ENCODE measurements around the gene AFAP1.

The AFAP1 gene

GRCh38 chr4:7904952-7905915, 34.4 kb downstream of the AFAP1 start:
- H3K4me3 ChIP-seq (ENCODE audit: insufficient read depth, low read depth, low read length, poor library complexity, severe bottlenecking): no peak overlapping the region
- DNase-seq: no peak

DNA sequence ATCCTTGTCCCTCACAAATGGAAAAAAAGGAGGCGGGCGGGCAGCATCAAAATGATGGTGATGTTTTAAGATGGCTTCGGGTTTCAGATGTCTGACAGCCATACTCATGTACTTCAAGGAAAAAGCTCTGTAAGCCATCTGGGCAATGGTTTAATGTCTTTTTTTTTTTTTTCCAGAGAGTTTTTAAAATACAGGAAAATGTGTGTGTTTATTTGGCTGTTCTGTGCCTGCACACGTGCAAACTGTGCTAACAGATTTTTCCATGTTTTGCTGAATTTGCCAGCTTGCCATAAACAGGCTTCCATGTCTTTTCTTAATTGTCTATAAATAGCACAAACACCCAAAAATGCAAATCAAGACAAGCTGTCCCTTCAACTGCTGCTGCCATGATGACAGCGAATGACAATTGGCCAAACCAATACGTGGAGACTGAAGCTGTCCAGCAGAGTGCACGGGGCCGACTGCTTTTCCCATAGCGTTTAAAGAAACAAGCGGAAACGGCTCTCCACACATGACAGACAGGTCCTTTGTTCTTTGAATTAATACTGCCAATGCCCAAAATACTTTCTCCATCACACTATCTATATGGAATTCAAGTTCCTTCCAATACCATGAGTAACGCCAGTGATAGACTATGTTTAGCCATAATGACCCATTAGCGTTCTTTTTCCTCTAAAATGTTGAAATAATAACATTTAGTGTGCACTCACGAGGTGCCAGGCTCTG, 35.7 kb downstream of the AFAP1 start:
- DNase-seq: no peak
- no peaks in the 10 kb centered on the region for H3K27me3 ChIP-seq (replicated peaks; ENCODE audit: control insufficient read depth, insufficient read depth, low read length, poor library complexity, severe bottlenecking)
- no peak overlapping the region for H3K4me3 ChIP-seq (ENCODE audit: insufficient read depth, low read depth, low read length, poor library complexity, severe bottlenecking)
- H3K9me3 ChIP-seq (ENCODE audit: control insufficient read depth, low read length): no peaks in the 10 kb centered on the region
- H3K36me3 ChIP-seq (ENCODE audit: control insufficient read depth, insufficient read depth, low read length): no peaks in the 10 kb centered on the region
- H3K4me1 ChIP-seq (ENCODE audit: control insufficient read depth, insufficient read depth, low read length, poor library complexity, severe bottlenecking): no peaks in the 10 kb centered on the region
- H3K27ac ChIP-seq (ENCODE audit: insufficient read depth, low read length, poor library complexity, severe bottlenecking): no peak overlapping the region

More at GRCh38 chr4:7904952-7905915, 34.4 kb downstream of the AFAP1 start:
- H3K4me1 ChIP-seq (ENCODE audit: control insufficient read depth, insufficient read depth, low read length, poor library complexity, severe bottlenecking): peaks cover 7% of the 10 kb centered on the region
- no peaks in the 10 kb centered on the region for H3K9me3 ChIP-seq (ENCODE audit: control insufficient read depth, low read length)
- H3K27ac ChIP-seq (ENCODE audit: insufficient read depth, low read length, poor library complexity, severe bottlenecking): no peak overlapping the region
- H3K36me3 ChIP-seq (ENCODE audit: control insufficient read depth, insufficient read depth, low read length): no peaks in the 10 kb centered on the region
- H3K27me3 ChIP-seq (replicated peaks; ENCODE audit: control insufficient read depth, insufficient read depth, low read length, poor library complexity, severe bottlenecking): no peaks in the 10 kb centered on the region

DNA sequence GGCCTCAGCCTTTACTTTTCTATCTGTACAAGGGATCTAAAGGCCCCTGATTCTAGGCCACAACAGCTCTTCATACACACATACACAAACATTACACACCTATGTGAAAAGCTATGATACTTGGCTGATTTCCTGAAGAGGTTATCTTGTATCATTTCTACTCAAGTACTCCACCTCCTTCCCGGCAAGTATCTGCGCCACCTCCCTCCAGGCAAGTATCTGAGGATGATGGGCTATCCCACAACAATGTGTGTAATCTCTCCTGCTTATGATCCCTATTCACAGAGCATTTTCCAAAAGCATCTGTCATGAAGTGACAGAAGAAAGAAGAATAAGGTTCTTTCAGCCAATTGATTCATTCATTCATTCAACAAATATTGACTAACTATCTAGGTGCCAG, 36.8 kb downstream of the AFAP1 start:
- Histone ChIP-seq H3K4me1 (ENCODE audit: control insufficient read depth, insufficient read depth, low read length, poor library complexity, severe bottlenecking) (no peaks in the 10 kb centered on the region), H3K27ac (ENCODE audit: insufficient read depth, low read length, poor library complexity, severe bottlenecking) (no peak overlapping the region), H3K27me3 (replicated peaks; ENCODE audit: control insufficient read depth, insufficient read depth, low read length, poor library complexity, severe bottlenecking) (no peaks in the 10 kb centered on the region), H3K9me3 (ENCODE audit: control insufficient read depth, low read length) (no peaks in the 10 kb centered on the region), H3K36me3 (ENCODE audit: control insufficient read depth, insufficient read depth, low read length) (no peaks in the 10 kb centered on the region), H3K4me3 (ENCODE audit: insufficient read depth, low read depth, low read length, poor library complexity, severe bottlenecking) (no peak overlapping the region)
- DNase-seq: no peak

- Histone ChIP-seq H3K4me1 (ENCODE audit: control insufficient read depth, insufficient read depth, low read length, poor library complexity, severe bottlenecking) (no peaks in the 10 kb centered on the region), H3K4me3 (ENCODE audit: insufficient read depth, low read depth, low read length, poor library complexity, severe bottlenecking) (no peak overlapping the region), H3K36me3 (ENCODE audit: control insufficient read depth, insufficient read depth, low read length) (no peaks in the 10 kb centered on the region), H3K27me3 (replicated peaks; ENCODE audit: control insufficient read depth, insufficient read depth, low read length, poor library complexity, severe bottlenecking) (no peaks in the 10 kb centered on the region), H3K27ac (ENCODE audit: insufficient read depth, low read length, poor library complexity, severe bottlenecking) (no peak overlapping the region), H3K9me3 (ENCODE audit: control insufficient read depth, low read length) (no peaks in the 10 kb centered on the region)
- no peak for DNase-seq
Observed at GRCh38 chr4:7902101-7902553, 37.5 kb downstream of the AFAP1 start.

GRCh38 chr4:7901311-7901885, 38.3 kb downstream of the AFAP1 start:
- no peaks in the 10 kb centered on the region for H3K4me1 ChIP-seq (ENCODE audit: control insufficient read depth, insufficient read depth, low read length, poor library complexity, severe bottlenecking)

DNA sequence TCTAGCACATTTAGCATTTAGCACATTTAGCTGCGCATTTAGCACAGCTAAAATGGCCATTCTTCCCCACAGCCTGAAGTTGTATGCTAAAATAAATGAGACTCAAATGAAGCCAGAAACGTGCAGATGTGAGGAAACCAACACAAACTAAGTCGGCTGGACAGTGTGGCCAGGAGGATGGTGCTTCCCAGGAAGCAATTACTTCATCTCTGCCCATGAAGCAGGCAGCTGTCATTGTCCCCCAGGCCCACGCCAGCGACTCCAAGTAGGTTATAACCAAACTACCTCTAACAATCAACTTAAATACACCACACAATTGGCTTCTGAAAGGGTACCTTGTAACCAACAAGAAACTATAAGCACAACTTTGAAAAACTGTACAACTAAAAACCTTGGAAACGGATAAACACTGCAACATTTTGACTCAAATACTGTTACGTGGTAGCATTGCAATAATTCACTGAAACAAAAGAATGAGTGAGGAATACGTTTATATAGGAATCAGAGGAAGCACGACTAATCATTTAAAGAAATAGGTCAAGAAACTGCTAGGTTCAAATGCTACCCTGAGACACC, 39.2 kb downstream of the AFAP1 start:
- H3K27ac ChIP-seq (ENCODE audit: insufficient read depth, low read length, poor library complexity, severe bottlenecking): no peak overlapping the region

More at GRCh38 chr4:7901311-7901885, 38.3 kb downstream of the AFAP1 start:
- Histone ChIP-seq H3K4me3 (ENCODE audit: insufficient read depth, low read depth, low read length, poor library complexity, severe bottlenecking) (no peak overlapping the region), H3K27ac (ENCODE audit: insufficient read depth, low read length, poor library complexity, severe bottlenecking) (no peak overlapping the region), H3K9me3 (ENCODE audit: control insufficient read depth, low read length) (no peaks in the 10 kb centered on the region), H3K36me3 (ENCODE audit: control insufficient read depth, insufficient read depth, low read length) (no peaks in the 10 kb centered on the region), H3K27me3 (replicated peaks; ENCODE audit: control insufficient read depth, insufficient read depth, low read length, poor library complexity, severe bottlenecking) (no peaks in the 10 kb centered on the region)
- DNase-seq: no peak

DNA sequence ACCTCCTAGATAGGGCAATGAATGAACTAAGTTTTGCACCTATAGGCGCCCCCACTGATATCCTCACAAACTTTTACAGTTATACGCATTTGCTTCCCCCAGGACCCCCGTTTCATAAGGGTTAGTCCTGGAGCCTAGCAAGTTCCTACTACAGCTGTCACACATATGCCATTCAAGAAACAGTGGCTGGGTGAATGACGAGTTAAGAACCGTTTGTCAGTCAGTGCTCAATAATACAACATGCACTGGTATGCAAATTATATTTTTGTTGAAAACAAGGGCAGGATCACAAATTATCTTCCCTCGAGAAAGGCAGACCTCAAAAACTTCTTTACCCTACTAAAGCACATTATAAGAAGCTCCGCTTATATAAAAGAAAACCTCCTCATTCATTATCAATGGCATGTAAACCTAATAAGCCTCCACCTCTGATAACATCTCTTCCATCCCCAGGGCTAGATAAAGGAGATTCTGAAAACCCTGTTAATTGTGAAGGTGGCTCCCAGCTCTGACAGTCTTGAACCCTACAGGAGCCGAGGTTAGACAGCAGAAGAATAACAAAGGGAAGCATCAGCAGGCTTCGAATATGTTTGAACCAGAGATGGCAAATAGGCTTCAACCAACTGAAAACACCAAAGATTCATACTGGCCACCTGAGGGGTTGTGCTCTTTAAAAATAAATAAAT, 40.3 kb downstream of the AFAP1 start:
- no peak overlapping the region for H3K4me3 ChIP-seq (ENCODE audit: insufficient read depth, low read depth, low read length, poor library complexity, severe bottlenecking)
- no peak for DNase-seq
- H3K27me3 ChIP-seq (replicated peaks; ENCODE audit: control insufficient read depth, insufficient read depth, low read length, poor library complexity, severe bottlenecking): no peaks in the 10 kb centered on the region
- H3K4me1 ChIP-seq (ENCODE audit: control insufficient read depth, insufficient read depth, low read length, poor library complexity, severe bottlenecking): no peaks in the 10 kb centered on the region
- no peaks in the 10 kb centered on the region for H3K9me3 ChIP-seq (ENCODE audit: control insufficient read depth, low read length)
- H3K27ac ChIP-seq (ENCODE audit: insufficient read depth, low read length, poor library complexity, severe bottlenecking): no peak overlapping the region
- no peaks in the 10 kb centered on the region for H3K36me3 ChIP-seq (ENCODE audit: control insufficient read depth, insufficient read depth, low read length)

More for the DNA sequence above, 39.2 kb downstream of the AFAP1 start:
- H3K27me3 ChIP-seq (replicated peaks; ENCODE audit: control insufficient read depth, insufficient read depth, low read length, poor library complexity, severe bottlenecking): no peaks in the 10 kb centered on the region
- no peaks in the 10 kb centered on the region for H3K36me3 ChIP-seq (ENCODE audit: control insufficient read depth, insufficient read depth, low read length)
- no peak for DNase-seq
- no peaks in the 10 kb centered on the region for H3K9me3 ChIP-seq (ENCODE audit: control insufficient read depth, low read length)
- H3K4me3 ChIP-seq (ENCODE audit: insufficient read depth, low read depth, low read length, poor library complexity, severe bottlenecking): no peak overlapping the region
- no peaks in the 10 kb centered on the region for H3K4me1 ChIP-seq (ENCODE audit: control insufficient read depth, insufficient read depth, low read length, poor library complexity, severe bottlenecking)

- Histone ChIP-seq H3K9me3 (ENCODE audit: control insufficient read depth, low read length) (no peaks in the 10 kb centered on the region), H3K36me3 (ENCODE audit: control insufficient read depth, insufficient read depth, low read length) (no peaks in the 10 kb centered on the region), H3K27me3 (replicated peaks; ENCODE audit: control insufficient read depth, insufficient read depth, low read length, poor library complexity, severe bottlenecking) (no peaks in the 10 kb centered on the region), H3K4me1 (ENCODE audit: control insufficient read depth, insufficient read depth, low read length, poor library complexity, severe bottlenecking) (no peaks in the 10 kb centered on the region), H3K27ac (ENCODE audit: insufficient read depth, low read length, poor library complexity, severe bottlenecking) (no peak overlapping the region), H3K4me3 (ENCODE audit: insufficient read depth, low read depth, low read length, poor library complexity, severe bottlenecking) (no peak overlapping the region)
- DNase-seq: no peak
Observed at GRCh38 chr4:7898385-7898784, 41.3 kb downstream of the AFAP1 start.

- no peak for DNase-seq
- no peaks in the 10 kb centered on the region for H3K36me3 ChIP-seq (ENCODE audit: control insufficient read depth, insufficient read depth, low read length)
- H3K27ac ChIP-seq (ENCODE audit: insufficient read depth, low read length, poor library complexity, severe bottlenecking): no peak overlapping the region
- H3K27me3 ChIP-seq (replicated peaks; ENCODE audit: control insufficient read depth, insufficient read depth, low read length, poor library complexity, severe bottlenecking): no peaks in the 10 kb centered on the region
- H3K4me3 ChIP-seq (ENCODE audit: insufficient read depth, low read depth, low read length, poor library complexity, severe bottlenecking): no peak overlapping the region
- no peaks in the 10 kb centered on the region for H3K9me3 ChIP-seq (ENCODE audit: control insufficient read depth, low read length)
- no peaks in the 10 kb centered on the region for H3K4me1 ChIP-seq (ENCODE audit: control insufficient read depth, insufficient read depth, low read length, poor library complexity, severe bottlenecking)
Observed at GRCh38 chr4:7897811-7898210, 41.9 kb downstream of the AFAP1 start.
